HCT116 (cell line): ENCODE results near the gene SLC4A5. TPM values are rescaled to one million over a fixed set of nuclear protein-coding genes. Genes with fewer than 3 reads are reported as not detected.

ENCODE experiments used
- ATAC-seq: fragments of 200-7000 bp; cut with Tn5 transposase; 2 replicates; pipeline ENCODE4 v1.9.1; 2020; ENCODE audit warnings: mild to moderate bottlenecking, moderate library complexity
- BruUV-seq: library from RNA; stranded (reverse); fragments of 400-500 nt; replicated peaks from 2 replicates; lab custom pipeline; 2021; lab: Mats Ljungman, UMichigan
- CTCF ChIA-PET: fragments of 300-600 bp; sonication (Branson Sonifier 250); formaldehyde crosslinking; loops from one replicate; lab custom pipeline; 2021; ENCODE audit warnings: antibody characterized with exemption; lab: Charles Lee
- POLR2A ChIA-PET: fragments of 300-600, 350-600 bp; sonication (Branson Sonifier 250); formaldehyde crosslinking; loops from one replicate; lab custom pipeline; 2021; ENCODE audit warnings: antibody characterized with exemption; lab: Charles Lee
- RAD21 ChIA-PET, 2 experiments: fragments of 300-600 bp; sonication (Branson Sonifier 250); formaldehyde crosslinking; loops; one replicate each; lab custom pipeline; 2023; ENCODE audit warnings: low total read pairs in 2 of 2; ENCODE audit not compliant: uncharacterized antibody in 2 of 2, unreplicated experiment in 2 of 2, low non-redundant PET in 1 of 2; lab: Charles Lee
- DNase-seq: peaks from one replicate; pipeline ENCODE4 v3.0.0-alpha.2; 2010; ENCODE audit warnings: low read depth, low spot score
- H2AFZ ChIP-seq: fragments of 200-600 bp; shearing (Covaris generic), sonication (generic); 2 replicates; pipeline ENCODE4 v1.6.1; 2017; ENCODE audit warnings: low read depth, mixed run types, mixed read lengths, antibody characterized with exemption, low read length; ENCODE audit not compliant: poor library complexity, severe bottlenecking
- H3K27ac ChIP-seq: 2 replicates; pipeline ENCODE4 v1.5.1; 2012; ENCODE audit warnings: low read depth, low read length
- H3K27me3 ChIP-seq: fragments of 200-600 bp; sonication (generic); 2 replicates; pipeline ENCODE4 v1.6.1; 2016; ENCODE audit warnings: mixed run types, low read length, mixed read lengths; ENCODE audit not compliant: insufficient read depth
- H3K36me3 ChIP-seq, 2 experiments: fragments of 200-500 bp in 1 of 2; fragments of 200-600 bp in 1 of 2; sonication (Bioruptor generic) in 1 of 2; sonication (generic) in 1 of 2; 2 replicates each; pipeline versions ENCODE4 v1.5.1 to v1.6.1; 2014 to 2016; ENCODE audit warnings: low read length in 2 of 2, inconsistent platforms in 1 of 2, mixed read lengths in 1 of 2, mixed run types in 1 of 2; ENCODE audit not compliant: insufficient read depth in 2 of 2, control insufficient read depth in 1 of 2
- H3K4me1 ChIP-seq, 2 experiments: fragments of 200-600 bp in 1 of 2; sonication (generic) in 1 of 2; 2 replicates each; pipeline versions ENCODE4 v1.5.1 to v1.6.1; 2012 to 2017; ENCODE audit warnings: low read length in 2 of 2, inconsistent platforms in 1 of 2, mild to moderate bottlenecking in 1 of 2, mixed read lengths in 1 of 2, mixed run types in 1 of 2, moderate library complexity in 1 of 2; ENCODE audit not compliant: insufficient read depth in 2 of 2, control insufficient read depth in 1 of 2
- H3K4me2 ChIP-seq: fragments of 200-600 bp; sonication (generic); 2 replicates; pipeline ENCODE4 v1.6.1; 2017; ENCODE audit warnings: mixed run types, low read length, mixed read lengths
- H3K4me3 ChIP-seq, 2 experiments: fragments of 200-600 bp in 1 of 2; sonication (generic) in 1 of 2; replicated peaks in 1 of 2; 2 replicates each; pipeline ENCODE4 v1.5.1; 2011 to 2016; ENCODE audit warnings: low read length in 2 of 2, control low read depth in 1 of 2, low read depth in 1 of 2, mild to moderate bottlenecking in 1 of 2, mixed read lengths in 1 of 2, mixed run types in 1 of 2
- H3K79me2 ChIP-seq: fragments of 200-600 bp; sonication (generic); 2 replicates; pipeline ENCODE4 v1.6.1; 2017; ENCODE audit warnings: mild to moderate bottlenecking, mixed run types, low read length, moderate library complexity, mixed read lengths; ENCODE audit not compliant: insufficient read depth
- H3K9ac ChIP-seq: fragments of 200-600 bp; sonication (generic); 2 replicates; pipeline ENCODE4 v1.6.1; 2016; ENCODE audit warnings: low read length, mixed read lengths
- H3K9me2 ChIP-seq: fragments of 200-600 bp; sonication (generic), shearing (Covaris generic); 2 replicates; pipeline ENCODE4 v1.6.1; 2017; ENCODE audit warnings: mixed run types, mild to moderate bottlenecking, moderate library complexity; ENCODE audit not compliant: insufficient read depth
- H3K9me3 ChIP-seq, 2 experiments: fragments of 200-500 bp in 1 of 2; fragments of 200-600 bp in 1 of 2; sonication (Bioruptor generic) in 1 of 2; sonication (generic) in 1 of 2; 2 replicates each; pipeline ENCODE4 v1.6.1; 2014 to 2017; ENCODE audit warnings: low read length in 2 of 2, mixed read lengths in 2 of 2, inconsistent platforms in 1 of 2, low read depth in 1 of 2, mild to moderate bottlenecking in 1 of 2, mixed run types in 1 of 2, moderate library complexity in 1 of 2; ENCODE audit not compliant: control insufficient read depth in 1 of 2, insufficient read depth in 1 of 2
- H4K20me1 ChIP-seq: fragments of 200-600 bp; sonication (generic), shearing (Covaris generic); 2 replicates; pipeline ENCODE4 v1.6.1; 2017; ENCODE audit warnings: mixed run types, mild to moderate bottlenecking, moderate library complexity; ENCODE audit not compliant: insufficient read depth
- CBX3 ChIP-seq: IDR thresholded peaks from 2 replicates; pipeline ENCODE4 v1.6.1; 2012; ENCODE audit warnings: low read depth
- CEBPB ChIP-seq: IDR thresholded peaks from 2 replicates; pipeline ENCODE4 v1.6.1; 2012; ENCODE audit warnings: low read depth
- EZH2phosphoT487 ChIP-seq: fragments of 200-600 bp; IDR thresholded peaks from 2 replicates; pipeline ENCODE4 v1.6.1; 2018; ENCODE audit warnings: antibody characterized with exemption, borderline replicate concordance
- POLR2A ChIP-seq: IDR thresholded peaks from 2 replicates; pipeline ENCODE4 v1.7.0; 2011; ENCODE audit warnings: borderline replicate concordance; ENCODE audit not compliant: insufficient read depth, insufficient read length; ENCODE audit errors: extremely low read depth
- POLR2AphosphoS5 ChIP-seq: IDR thresholded peaks from 2 replicates; pipeline ENCODE4 v1.6.1; 2011; ENCODE audit warnings: mild to moderate bottlenecking, low read depth, low read length, moderate library complexity
- YY1 ChIP-seq: IDR thresholded peaks from 2 replicates; pipeline ENCODE4 v1.6.1; 2011; ENCODE audit warnings: low read length, low read depth, moderate library complexity, mild to moderate bottlenecking; ENCODE audit not compliant: insufficient replicate concordance; ENCODE audit errors: extremely low read depth
- ZFX ChIP-seq: fragments of 450-650 bp; IDR thresholded peaks from 2 replicates; pipeline ENCODE4 v1.6.1; 2017
- intact Hi-C: fragments of 100-400 bp; cut with micrococcal nuclease; formaldehyde crosslinking; loops from 2 replicates; pipeline ENCODE4 v1.10.0; 2022
- total RNA-seq: library from RNA; stranded (reverse); gene quantifications from one replicate; pipeline ENCODE4 v1.2.1, GENCODE V29; 2021; ENCODE audit not compliant: unreplicated experiment
- TF ChIP-seq, protein P1 (sequence below): IDR thresholded peaks from 2 replicates; pipeline ENCODE4 v1.6.1; 2012
- TF ChIP-seq, protein P2 (sequence below): IDR thresholded peaks from 2 replicates; pipeline ENCODE4 v1.6.1; 2012; ENCODE audit warnings: low read depth
- TF ChIP-seq, protein P3 (sequence below): IDR thresholded peaks from 2 replicates; pipeline ENCODE4 v1.6.1; 2012
- TF ChIP-seq, protein P4 (sequence below): IDR thresholded peaks from 2 replicates; pipeline ENCODE4 v1.6.1; 2011; ENCODE audit warnings: mild to moderate bottlenecking, low read length, moderate library complexity; ENCODE audit not compliant: insufficient replicate concordance; ENCODE audit errors: extremely low read depth

The SLC4A5 gene
- total RNA-seq, 1 experiment from 2014 or later: 0.91 TPM

DNA sequence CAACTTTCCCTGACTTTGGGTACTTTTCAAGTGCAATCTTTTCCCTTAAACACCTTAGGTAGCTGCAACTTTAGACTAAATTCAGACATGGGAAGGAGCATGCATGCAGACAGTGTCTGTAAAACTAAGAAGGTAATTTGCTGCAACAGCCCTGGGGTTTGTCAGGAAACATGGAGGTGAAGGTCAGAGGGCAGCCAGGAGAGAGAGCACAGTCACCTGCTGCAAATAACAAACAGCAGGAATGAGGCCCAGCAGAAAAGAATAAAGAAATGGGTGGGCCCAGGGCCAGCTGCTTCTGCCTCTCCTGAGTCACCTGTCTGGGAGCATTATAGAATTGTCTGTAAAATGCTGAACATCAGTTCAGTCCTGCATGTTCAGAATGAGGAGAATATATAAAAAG is 109.6 kb downstream of the SLC4A5 start:
- H3K9me2 ChIP-seq: no peaks in the 10 kb centered on the region
- DNase-seq: no peak
- no peak overlapping the region for H3K27ac ChIP-seq
- no peaks in the 10 kb centered on the region for H4K20me1 ChIP-seq
- H3K9me3 ChIP-seq: no peaks in the 10 kb centered on the region
- no peak for ATAC-seq
- intact Hi-C loops: no loop called here
- no peak overlapping the region for H3K4me3 ChIP-seq
- TF ChIP-seq YY1: no peak
- TF ChIP-seq, protein P1, sequence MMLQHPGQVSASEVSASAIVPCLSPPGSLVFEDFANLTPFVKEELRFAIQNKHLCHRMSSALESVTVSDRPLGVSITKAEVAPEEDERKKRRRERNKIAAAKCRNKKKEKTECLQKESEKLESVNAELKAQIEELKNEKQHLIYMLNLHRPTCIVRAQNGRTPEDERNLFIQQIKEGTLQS: no peak
- TF ChIP-seq CEBPB: no peak
- TF ChIP-seq, protein P2, sequence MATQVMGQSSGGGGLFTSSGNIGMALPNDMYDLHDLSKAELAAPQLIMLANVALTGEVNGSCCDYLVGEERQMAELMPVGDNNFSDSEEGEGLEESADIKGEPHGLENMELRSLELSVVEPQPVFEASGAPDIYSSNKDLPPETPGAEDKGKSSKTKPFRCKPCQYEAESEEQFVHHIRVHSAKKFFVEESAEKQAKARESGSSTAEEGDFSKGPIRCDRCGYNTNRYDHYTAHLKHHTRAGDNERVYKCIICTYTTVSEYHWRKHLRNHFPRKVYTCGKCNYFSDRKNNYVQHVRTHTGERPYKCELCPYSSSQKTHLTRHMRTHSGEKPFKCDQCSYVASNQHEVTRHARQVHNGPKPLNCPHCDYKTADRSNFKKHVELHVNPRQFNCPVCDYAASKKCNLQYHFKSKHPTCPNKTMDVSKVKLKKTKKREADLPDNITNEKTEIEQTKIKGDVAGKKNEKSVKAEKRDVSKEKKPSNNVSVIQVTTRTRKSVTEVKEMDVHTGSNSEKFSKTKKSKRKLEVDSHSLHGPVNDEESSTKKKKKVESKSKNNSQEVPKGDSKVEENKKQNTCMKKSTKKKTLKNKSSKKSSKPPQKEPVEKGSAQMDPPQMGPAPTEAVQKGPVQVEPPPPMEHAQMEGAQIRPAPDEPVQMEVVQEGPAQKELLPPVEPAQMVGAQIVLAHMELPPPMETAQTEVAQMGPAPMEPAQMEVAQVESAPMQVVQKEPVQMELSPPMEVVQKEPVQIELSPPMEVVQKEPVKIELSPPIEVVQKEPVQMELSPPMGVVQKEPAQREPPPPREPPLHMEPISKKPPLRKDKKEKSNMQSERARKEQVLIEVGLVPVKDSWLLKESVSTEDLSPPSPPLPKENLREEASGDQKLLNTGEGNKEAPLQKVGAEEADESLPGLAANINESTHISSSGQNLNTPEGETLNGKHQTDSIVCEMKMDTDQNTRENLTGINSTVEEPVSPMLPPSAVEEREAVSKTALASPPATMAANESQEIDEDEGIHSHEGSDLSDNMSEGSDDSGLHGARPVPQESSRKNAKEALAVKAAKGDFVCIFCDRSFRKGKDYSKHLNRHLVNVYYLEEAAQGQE: no peak
- no peak for TF ChIP-seq POLR2A
- TF ChIP-seq, protein P3, sequence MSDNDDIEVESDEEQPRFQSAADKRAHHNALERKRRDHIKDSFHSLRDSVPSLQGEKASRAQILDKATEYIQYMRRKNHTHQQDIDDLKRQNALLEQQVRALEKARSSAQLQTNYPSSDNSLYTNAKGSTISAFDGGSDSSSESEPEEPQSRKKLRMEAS: no peak
- TF ChIP-seq, protein P4, sequence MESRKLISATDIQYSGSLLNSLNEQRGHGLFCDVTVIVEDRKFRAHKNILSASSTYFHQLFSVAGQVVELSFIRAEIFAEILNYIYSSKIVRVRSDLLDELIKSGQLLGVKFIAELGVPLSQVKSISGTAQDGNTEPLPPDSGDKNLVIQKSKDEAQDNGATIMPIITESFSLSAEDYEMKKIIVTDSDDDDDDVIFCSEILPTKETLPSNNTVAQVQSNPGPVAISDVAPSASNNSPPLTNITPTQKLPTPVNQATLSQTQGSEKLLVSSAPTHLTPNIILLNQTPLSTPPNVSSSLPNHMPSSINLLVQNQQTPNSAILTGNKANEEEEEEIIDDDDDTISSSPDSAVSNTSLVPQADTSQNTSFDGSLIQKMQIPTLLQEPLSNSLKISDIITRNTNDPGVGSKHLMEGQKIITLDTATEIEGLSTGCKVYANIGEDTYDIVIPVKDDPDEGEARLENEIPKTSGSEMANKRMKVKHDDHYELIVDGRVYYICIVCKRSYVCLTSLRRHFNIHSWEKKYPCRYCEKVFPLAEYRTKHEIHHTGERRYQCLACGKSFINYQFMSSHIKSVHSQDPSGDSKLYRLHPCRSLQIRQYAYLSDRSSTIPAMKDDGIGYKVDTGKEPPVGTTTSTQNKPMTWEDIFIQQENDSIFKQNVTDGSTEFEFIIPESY: no peak
- TF ChIP-seq CBX3: no peak
- TF ChIP-seq EZH2phosphoT487: no peak
- TF ChIP-seq ZFX: no peak
- no peak for TF ChIP-seq POLR2AphosphoS5
- BruUV-seq: no TSS peak
- ChIA-PET POLR2A (no interaction called here), RAD21 (no interaction called here), CTCF (no interaction called here)
- no peak overlapping the region for H3K9ac ChIP-seq
- no peaks in the 10 kb centered on the region for H3K79me2 ChIP-seq
- no peaks in the 10 kb centered on the region for H3K36me3 ChIP-seq
- H3K4me1 ChIP-seq: 0 out of 4 replicates have a peak, but pooled peaks cover 0 to 2% of the 10 kb centered on the region in 2 experiments
- H3K27me3 ChIP-seq: no peaks in the 10 kb centered on the region
- no peak overlapping the region for H2AFZ ChIP-seq
- H3K4me2 ChIP-seq: no peak overlapping the region
